Right lobe of liver (tissue), 4 donors: Measurements from ENCODE around the gene PRKCA.

Source experiments
- CTCF ChIP-seq, 4 donors: fragments of 200-600 bp in 3 of 4; fragments of 450-650 bp in 1 of 4; IDR thresholded peaks; one replicate each; pipeline versions ENCODE4 v1.5.1 to v1.8.0; 2016 to 2022; ENCODE audit warnings: antibody characterized with exemption in 4 of 4, mild to moderate bottlenecking in 2 of 4
- POLR2A ChIP-seq: fragments of 450-650 bp; IDR thresholded peaks from one replicate; pipeline ENCODE4 v1.6.1; 2017; ENCODE audit warnings: antibody characterized with exemption, mild to moderate bottlenecking
- donor health status: DM: no; HTN: no; CAD: no.
- donor health status: DM: no; HTN: no; CAD: no.
- donor health status: DM: no; HTN: yes; CAD: no.

DNA sequence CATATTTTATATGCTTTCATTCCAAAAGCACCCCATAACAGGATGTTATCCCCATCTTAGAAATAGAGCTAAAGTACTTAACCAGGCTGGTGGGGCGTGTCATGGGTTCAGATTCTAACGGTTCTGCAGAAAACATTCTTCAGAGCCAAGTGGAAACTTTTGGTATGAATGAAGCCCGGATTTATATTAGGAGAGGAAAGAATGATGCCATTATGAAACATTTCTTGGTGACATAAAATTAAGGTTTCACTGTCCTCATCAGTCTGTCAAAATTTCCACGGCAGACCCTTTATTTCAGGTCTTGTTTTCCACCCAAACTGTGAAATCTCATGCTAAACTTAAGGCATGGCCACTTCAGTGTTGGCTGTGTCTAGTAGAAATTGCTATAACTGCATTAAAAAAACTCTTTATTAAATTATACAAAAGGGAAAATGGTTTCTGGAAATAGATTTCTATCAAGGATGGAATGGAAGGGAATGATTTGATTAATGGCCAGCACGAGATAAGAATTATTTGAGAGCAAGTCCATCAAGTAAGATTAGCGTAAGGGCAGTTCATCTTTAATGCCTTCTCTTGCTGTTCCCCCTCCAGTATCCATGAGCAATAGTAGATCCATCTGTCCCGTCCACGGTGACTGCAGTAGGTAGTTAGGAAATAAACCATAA lies 11.7 kb downstream of the PRKCA start:
- TF ChIP-seq CTCF (IDR thresholded peaks at IDR 0.05) (no peak), POLR2A (no peak)
